Right lobe of liver (tissue), 4 donors: Measurements from ENCODE around the gene CADM2.

ENCODE experiments used
- CTCF ChIP-seq, 4 donors: fragments of 200-600 bp in 3 of 4; fragments of 450-650 bp in 1 of 4; IDR thresholded peaks; one replicate each; pipeline versions ENCODE4 v1.5.1 to v1.8.0; 2016 to 2022; ENCODE audit warnings: antibody characterized with exemption in 4 of 4, mild to moderate bottlenecking in 2 of 4
- POLR2A ChIP-seq: fragments of 450-650 bp; IDR thresholded peaks from one replicate; pipeline ENCODE4 v1.6.1; 2017; ENCODE audit warnings: antibody characterized with exemption, mild to moderate bottlenecking
- donor health status: DM: no; HTN: no; CAD: no.
- donor health status: DM: no; HTN: no; CAD: no.
- donor health status: DM: no; HTN: yes; CAD: no.

- no peak for TF ChIP-seq CTCF (IDR thresholded peaks at IDR 0.05)
- TF ChIP-seq POLR2A = no peak
These were observed 850.0 kb downstream of the CADM2 start for GRCh38 chr3:85808755-85809154.
